HFFc6 (cell line): ENCODE results near the gene GCK. TPM values are rescaled to one million over a fixed set of nuclear protein-coding genes. Genes with fewer than 3 reads are reported as not detected.
"Not testable (repeated sequence)": the region's sequence is repeated elsewhere in the genome, so short reads cannot be mapped to it uniquely, and the experiment has no call there.

ENCODE experiments used
- DNase-seq: peaks from one replicate; pipeline ENCODE4 v3.0.0-alpha.2; 2018
- H3K27ac Mint-ChIP-seq: 2 replicates; pipeline ENCODE4 v1.8.0; 2020; ENCODE audit warnings: mild to moderate bottlenecking, mixed read lengths
- H3K27me3 Mint-ChIP-seq: 2 replicates; pipeline ENCODE4 v1.8.0; 2021; ENCODE audit warnings: mild to moderate bottlenecking, moderate library complexity, mixed read lengths; ENCODE audit not compliant: insufficient read depth
- H3K36me3 Mint-ChIP-seq: 2 replicates; pipeline ENCODE4 v1.8.0; 2021; ENCODE audit warnings: low read depth, mixed read lengths
- H3K4me1 Mint-ChIP-seq: 2 replicates; pipeline ENCODE4 v1.8.0; 2020; ENCODE audit warnings: low read depth, mixed read lengths
- H3K4me3 Mint-ChIP-seq: 2 replicates; pipeline ENCODE4 v1.8.0; 2020; ENCODE audit warnings: mild to moderate bottlenecking, moderate library complexity, mixed read lengths
- H3K9me3 Mint-ChIP-seq: 2 replicates; pipeline ENCODE4 v1.8.0; 2020; ENCODE audit warnings: mild to moderate bottlenecking, mixed read lengths
- CTCF ChIP-seq: fragments of 200-600 bp; sonication (generic); IDR thresholded peaks from 2 replicates; pipeline ENCODE4 v1.5.0; 2021; ENCODE audit warnings: antibody characterized with exemption, mild to moderate bottlenecking
- total RNA-seq, 6 experiments: library from RNA; stranded (reverse); fragmentation: NEBNext Ultra II Directional; extraction: Animal tissue kit (Norgen Biotek cat#: 25700); gene quantifications; 2 replicates in 1 of 6; 3 replicates in 5 of 6; pipeline ENCODE4 v1.2.3, GENCODE V29; 2021

GCK gene
- total RNA-seq, 6 experiments from 2014 or later, result 0.11 to 0.26 (median 0.17) TPM; not detected in 2

- no peak overlapping the region for H3K27ac Mint-ChIP-seq
- H3K27me3 Mint-ChIP-seq, result peaks cover 28% of the 10 kb centered on the region
- no peaks in the 10 kb centered on the region for H3K36me3 Mint-ChIP-seq
- no peaks in the 10 kb centered on the region for H3K9me3 Mint-ChIP-seq
- no peak overlapping the region for H3K4me3 Mint-ChIP-seq
- H3K4me1 Mint-ChIP-seq, result peaks cover 11% of the 10 kb centered on the region
- no peak for TF ChIP-seq CTCF
- DNase-seq, result no peak
Observed at GRCh38 chr7:44173911-44174693, 15.1 kb downstream of the GCK start.

- TF ChIP-seq CTCF, result no peak
- Mint-ChIP-seq H3K4me3 (no peak overlapping the region), H3K27me3 (peaks cover 28% of the 10 kb centered on the region), H3K27ac (no peak overlapping the region), H3K36me3 (no peaks in the 10 kb centered on the region), H3K4me1 (peaks cover 7% of the 10 kb centered on the region), H3K9me3 (no peaks in the 10 kb centered on the region)
- no peak for DNase-seq
Observed at GRCh38 chr7:44172803-44173424, 16.3 kb downstream of the GCK start.

- Mint-ChIP-seq H3K36me3 (no peaks in the 10 kb centered on the region), H3K27ac (no peak overlapping the region), H3K9me3 (no peaks in the 10 kb centered on the region), H3K4me3 (no peak overlapping the region), H3K27me3 (peaks cover 33% of the 10 kb centered on the region), H3K4me1 (peaks cover 1% of the 10 kb centered on the region)
- no peak for DNase-seq
- no peak for TF ChIP-seq CTCF
Observed at GRCh38 chr7:44172352-44172751, 16.9 kb downstream of the GCK start.

GRCh38 chr7:44171901-44172300, 17.3 kb downstream of the GCK start:
- H3K27me3 Mint-ChIP-seq, result peaks cover 36% of the 10 kb centered on the region
- not testable (repeated sequence) for H3K9me3 Mint-ChIP-seq, H3K27ac Mint-ChIP-seq, H3K4me3 Mint-ChIP-seq, DNase-seq, H3K36me3 Mint-ChIP-seq, H3K4me1 Mint-ChIP-seq

- peaks cover 18% of the 10 kb centered on the region; the same call in 1 of the 2 replicates for H3K27me3 Mint-ChIP-seq
- H3K27ac Mint-ChIP-seq, result no peak overlapping the region
- no peaks in the 10 kb centered on the region for H3K9me3 Mint-ChIP-seq
- peaks cover 20% of the 10 kb centered on the region for H3K4me1 Mint-ChIP-seq
- no peaks in the 10 kb centered on the region for H3K36me3 Mint-ChIP-seq
- DNase-seq, result no peak
- no peak for TF ChIP-seq CTCF
- H3K4me3 Mint-ChIP-seq, result no peak overlapping the region
Observed at GRCh38 chr7:44167920-44168319, 21.3 kb downstream of the GCK start.

GRCh38 chr7:44163591-44163990, 25.6 kb downstream of the GCK start:
- Mint-ChIP-seq H3K27ac (peak overlapping the region; percentile 80), H3K27me3 (peaks cover 19% of the 10 kb centered on the region)

More at GRCh38 chr7:44163591-44163990, 25.6 kb downstream of the GCK start:
- no peak for TF ChIP-seq CTCF
- DNase-seq, result peak; percentile 95
- H3K4me1 Mint-ChIP-seq, result peaks cover 33% of the 10 kb centered on the region
- H3K4me3 Mint-ChIP-seq, result peak overlapping the region; percentile 53
- no peaks in the 10 kb centered on the region for H3K9me3 Mint-ChIP-seq
- no peaks in the 10 kb centered on the region for H3K36me3 Mint-ChIP-seq
